GM12874 (cell line): Measurements from ENCODE around the gene SCLY.

Experiments used
- CTCF ChIP-seq: IDR thresholded peaks from 2 replicates; pipeline ENCODE4 v1.5.1; 2011; ENCODE audit warnings: low read depth, mild to moderate bottlenecking, control low read depth, low read length, moderate library complexity; ENCODE audit not compliant: insufficient read depth

Gene SCLY

DNA sequence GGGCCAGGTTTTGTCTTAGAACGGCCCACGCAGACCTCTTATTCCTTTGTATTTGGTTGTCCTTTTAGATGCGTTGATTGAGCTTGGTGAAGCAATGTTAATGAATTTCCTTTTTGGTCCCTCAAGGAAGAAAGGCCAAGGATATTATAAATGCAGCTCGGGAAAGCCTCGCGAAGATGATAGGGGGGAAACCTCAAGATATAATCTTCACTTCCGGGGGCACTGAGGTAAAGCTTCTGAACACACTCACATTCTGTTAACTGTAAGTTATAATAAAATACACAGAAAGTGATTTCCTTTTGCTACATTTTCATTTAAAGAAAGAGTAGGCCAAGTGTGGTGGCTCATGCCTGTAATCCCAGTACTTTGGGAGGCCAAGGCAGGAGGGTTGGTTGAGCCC is 7.1 kb downstream of the SCLY start:
- no peak for TF ChIP-seq CTCF

DNA sequence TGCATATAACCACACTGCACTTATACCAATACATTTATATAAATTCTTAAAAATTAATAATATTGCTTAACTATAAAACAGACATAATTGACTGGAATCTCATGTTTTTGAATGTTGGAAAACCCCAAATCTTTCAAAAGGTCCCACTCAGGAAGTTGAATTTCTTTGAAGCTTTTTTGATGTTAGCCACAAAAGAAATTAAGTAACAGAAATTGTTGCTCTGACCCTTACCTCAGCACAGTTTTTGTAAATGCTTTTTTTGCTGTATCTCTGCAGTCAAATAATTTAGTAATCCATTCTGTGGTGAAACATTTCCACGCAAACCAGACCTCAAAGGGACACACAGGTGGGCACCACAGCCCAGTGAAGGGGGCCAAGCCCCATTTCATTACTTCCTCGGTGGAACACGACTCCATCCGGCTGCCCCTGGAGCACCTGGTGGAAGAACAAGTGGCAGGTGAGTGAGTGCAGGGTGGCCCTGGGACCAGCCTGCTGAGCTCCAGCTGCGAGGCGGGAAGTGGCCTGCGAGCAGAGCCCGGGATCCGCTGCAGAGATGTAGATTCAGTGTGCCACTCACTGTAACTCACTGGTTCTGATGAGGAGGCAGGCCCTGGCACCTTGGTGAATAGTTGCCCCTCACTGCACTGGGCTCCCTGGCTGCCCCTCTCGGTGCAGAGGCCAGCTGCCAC is 8.4 kb downstream of the SCLY start:
- TF ChIP-seq CTCF, result no peak

GRCh38 chr2:238069877-238070276 is 9.1 kb downstream of the SCLY start:
- no peak for TF ChIP-seq CTCF

DNA sequence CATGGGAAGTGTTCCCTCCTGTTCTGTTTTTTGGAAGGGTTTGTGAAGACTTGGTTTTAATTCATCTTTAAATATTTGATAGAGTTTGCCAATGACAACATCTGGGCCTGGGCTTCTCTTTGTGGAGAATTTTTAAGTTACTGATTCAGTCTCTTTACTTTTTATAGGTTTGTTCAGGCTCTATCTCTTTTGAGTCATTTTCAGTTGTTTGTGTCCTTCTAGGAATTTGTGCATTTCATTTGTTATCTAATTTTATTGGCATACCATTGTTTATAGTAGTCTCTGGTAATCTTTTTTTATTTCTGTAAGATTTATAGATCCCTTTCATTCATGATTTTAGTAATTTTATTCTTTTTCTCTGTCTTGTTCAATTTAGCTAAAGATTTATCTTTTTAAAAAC is 14.6 kb downstream of the SCLY start:
- TF ChIP-seq CTCF, result no peak

DNA sequence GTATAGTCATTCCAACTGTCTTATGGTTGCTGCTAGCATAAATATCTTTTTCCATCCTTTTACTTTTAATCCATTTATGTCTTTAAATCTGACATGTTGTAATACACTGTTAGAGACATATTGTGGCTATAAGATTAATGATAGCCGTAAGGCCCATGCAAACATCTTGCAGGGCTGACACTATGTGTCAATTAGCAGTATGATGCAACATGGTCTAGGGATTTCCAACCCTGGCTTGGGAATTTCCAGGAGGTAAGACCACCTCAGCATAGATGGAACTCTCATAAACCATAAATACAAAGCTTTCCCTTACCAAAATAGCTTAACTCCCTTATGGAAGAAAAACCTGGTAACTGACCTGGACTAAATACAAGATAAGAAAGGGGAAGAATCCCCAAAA is 16.5 kb downstream of the SCLY start:
- no peak for TF ChIP-seq CTCF

DNA sequence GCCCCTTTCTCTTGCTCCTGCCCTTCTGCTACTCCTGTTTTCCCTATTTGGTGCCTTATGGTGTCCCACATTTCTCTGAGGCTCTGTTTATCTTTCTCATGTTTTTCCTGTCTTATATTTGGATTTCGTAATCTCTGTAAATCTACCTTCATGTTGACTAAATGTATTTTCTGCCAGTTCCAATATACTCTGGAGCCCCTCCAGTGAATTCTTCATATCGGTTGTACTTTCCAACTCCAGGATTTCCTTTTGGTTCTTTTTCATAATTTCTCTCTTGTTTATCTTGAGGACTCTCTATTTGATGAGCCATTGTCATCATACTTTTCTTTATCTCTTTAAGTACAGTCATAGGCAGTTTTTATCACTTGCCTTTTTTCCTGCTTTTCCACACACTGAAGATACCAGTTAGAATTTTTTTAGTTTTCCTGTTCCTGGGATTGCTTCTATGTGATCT is 19.1 kb downstream of the SCLY start:
- no peak for TF ChIP-seq CTCF

DNA sequence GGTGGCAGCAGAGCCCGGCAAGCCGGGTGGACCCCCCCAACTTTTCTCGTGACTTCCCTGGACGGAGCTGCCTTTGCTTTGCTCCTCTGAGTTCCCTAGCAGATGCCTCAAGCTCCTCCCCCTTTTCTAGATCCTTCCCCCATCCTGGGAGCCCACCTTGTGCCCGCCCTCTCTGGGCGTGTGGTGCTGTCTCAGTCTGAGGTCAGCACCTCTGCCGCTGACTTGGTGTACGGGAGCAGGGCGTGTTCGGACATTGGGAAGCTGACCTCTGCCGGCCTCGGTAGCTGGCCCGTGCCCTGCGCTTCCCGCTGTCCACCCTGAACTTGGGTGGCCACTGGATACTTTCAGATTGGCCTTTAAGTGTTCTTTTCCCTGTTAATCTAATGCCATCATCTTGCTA is 19.7 kb downstream of the SCLY start:
- no peak for TF ChIP-seq CTCF

DNA sequence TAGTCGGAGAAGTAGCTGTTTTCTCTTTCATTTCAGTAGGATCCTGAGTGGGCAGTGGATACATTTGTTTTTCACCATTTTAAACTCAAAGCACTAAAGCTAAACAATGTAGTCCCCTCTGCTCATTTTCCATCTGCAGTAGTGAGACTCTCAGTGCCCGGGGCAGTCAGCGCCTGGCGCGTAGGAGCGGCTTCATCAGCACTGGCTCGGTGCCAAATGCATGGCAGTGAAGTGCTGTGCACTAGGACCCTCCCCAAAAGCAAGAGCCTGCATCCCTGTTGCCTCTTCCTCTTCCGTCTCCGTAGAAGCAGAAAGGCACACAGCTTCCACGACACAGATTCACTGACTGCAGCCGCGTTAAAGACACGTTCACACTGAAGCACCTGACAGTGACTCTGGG is 20.3 kb downstream of the SCLY start:
- no peak for TF ChIP-seq CTCF
